Ammon's horn (tissue), 1 donor: Measurements from ENCODE around the gene PLD4.
A peak's percentile ranks its signal among the peaks of the same experiment; 100 is the strongest.
"Not testable (repeated sequence)": the region's sequence is repeated elsewhere in the genome, so short reads cannot be mapped to it uniquely, and the experiment has no call there.

ENCODE experiments used
- DNase-seq: peaks from one replicate; pipeline ENCODE4 v3.0.0-alpha.2; 2016; ENCODE audit warnings: low spot score

PLD4 gene

DNA sequence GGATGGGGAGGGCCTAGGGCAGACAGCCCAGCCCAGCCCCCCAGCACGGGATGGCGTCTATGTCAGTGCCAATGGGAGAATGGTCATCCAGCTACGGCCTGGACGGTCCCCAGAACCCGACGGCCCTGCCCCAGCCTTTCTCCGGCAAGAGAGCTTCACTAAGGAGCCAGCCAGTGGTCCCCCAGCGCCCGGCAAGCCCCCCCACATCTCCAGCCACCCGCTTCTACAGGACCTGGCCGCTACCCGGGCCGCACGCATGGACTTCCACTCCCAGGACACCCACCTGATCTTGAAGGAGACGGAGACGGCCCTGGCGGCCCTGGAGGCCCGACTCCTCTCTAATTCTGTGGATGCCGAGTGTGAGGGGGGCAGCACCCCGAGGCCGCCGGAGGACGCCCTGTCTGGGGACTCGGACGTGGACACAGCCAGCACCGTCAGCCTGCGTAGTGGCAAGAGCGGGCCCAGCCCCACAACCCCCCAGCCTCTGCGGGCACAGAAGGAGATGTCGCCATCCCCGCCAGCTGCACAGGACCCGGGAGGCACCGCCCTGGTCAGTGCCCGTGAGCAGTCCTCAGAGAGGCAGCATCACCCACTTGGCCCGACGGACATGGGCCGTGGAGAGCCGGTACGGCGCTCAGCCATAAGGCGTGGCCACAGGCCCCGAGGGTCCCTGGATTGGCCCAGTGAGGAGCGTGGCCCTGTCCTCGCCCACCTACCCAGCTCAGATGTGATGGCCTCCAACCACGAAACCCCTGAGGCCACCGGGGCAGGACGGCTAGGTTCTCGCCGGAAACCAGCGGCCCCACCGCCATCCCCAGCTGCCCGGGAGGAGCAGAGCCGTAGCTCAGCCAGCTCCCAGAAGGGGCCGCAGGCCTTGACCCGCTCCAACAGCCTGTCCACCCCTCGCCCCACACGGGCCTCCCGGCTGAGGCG lies 37.7 kb upstream of the PLD4 start:
- no peak for DNase-seq

DNA sequence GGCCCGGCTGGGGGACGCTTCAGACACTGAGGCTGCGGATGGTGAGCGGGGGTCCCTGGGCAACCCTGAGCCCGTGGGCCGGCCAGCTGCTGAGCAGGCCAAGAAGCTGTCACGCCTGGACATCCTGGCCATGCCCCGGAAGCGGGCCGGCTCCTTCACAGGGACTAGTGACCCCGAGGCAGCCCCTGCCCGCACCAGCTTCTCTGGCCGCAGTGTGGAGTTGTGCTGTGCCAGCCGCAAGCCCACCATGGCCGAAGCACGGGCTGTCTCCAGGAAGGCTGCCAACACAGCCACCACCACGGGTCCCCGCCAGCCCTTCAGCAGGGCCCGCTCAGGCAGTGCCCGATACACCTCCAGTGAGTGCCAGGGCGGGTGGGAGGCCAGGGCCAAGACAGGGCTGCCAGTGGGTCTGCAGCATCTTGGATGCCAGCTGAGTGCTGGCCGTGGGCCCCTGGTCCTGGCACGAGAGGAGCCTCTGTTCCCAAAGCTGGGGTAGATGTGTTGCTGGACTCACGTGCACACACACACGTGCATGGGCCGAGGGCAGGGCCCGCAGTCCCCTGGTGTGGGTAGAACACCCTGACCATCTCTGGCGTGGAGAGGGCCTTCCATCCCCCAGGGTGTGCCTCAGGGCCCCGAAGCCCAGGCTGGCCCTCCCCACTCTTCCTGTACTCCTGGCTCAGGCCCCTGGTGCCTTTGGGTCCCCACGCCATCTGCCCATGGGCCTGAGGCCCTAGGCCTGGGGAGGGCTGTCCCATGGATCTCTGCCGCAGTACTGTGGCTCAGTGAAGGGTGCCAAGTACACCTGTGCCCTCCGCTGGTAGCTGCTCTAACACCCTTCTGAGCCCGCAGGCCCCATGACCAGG lies 36.8 kb upstream of the PLD4 start:
- no peak for DNase-seq

GRCh38 chr14:104888489-104889374 lies 35.9 kb upstream of the PLD4 start:
- DNase-seq, result no peak

DNA sequence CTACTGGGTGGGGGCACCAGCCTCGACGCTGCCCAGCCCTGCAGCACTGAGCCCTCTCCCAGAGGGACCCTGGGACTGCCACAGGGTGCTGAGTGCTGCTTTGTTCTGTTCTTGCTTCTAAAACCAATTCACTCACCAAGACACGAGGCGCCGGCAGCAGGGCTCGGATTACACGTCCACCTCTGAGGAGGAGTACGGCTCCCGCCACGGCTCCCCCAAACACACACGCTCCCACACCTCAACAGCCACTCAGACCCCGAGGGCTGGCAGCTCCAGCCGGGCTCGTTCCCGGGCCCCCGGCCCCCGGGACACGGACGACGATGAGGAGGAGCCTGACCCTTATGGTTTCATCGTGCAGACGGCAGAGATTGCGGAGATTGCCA lies 35.3 kb upstream of the PLD4 start:
- DNase-seq, result no peak

GRCh38 chr14:104890292-104890691 lies 34.4 kb upstream of the PLD4 start:
- DNase-seq, result not testable (repeated sequence)

DNA sequence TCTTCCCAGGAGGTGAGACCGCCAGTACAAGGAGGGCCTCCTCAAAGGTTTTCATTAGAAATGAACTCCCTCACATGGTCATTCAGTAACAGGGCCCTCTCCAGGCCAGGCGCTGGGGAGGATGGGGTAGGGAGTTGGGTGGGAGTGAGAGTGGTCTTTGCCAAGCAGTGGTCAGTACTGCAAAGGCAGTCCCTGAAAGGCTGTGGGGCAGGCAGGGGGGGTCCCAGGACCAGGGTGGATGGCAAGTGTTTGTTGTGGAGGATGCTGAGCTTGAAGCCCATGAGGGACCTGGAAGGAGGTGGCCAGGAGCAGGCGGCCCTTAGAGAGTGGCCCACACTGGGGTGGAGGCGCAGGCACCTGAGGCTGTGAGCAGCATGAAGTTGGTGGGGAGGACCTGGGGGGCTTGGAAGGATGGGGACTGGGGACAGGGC lies 33.5 kb upstream of the PLD4 start:
- DNase-seq, result no peak

GRCh38 chr14:104891664-104892530 lies 32.8 kb upstream of the PLD4 start:
- peak; percentile 1 for DNase-seq

GRCh38 chr14:104892531-104893434 lies 31.9 kb upstream of the PLD4 start:
- DNase-seq, result peak; percentile 1

GRCh38 chr14:104893435-104894207 lies 31.1 kb upstream of the PLD4 start:
- DNase-seq, result peak; percentile 1

GRCh38 chr14:104894331-104895206 lies 30.1 kb upstream of the PLD4 start:
- DNase-seq, result peak; percentile 1

DNA sequence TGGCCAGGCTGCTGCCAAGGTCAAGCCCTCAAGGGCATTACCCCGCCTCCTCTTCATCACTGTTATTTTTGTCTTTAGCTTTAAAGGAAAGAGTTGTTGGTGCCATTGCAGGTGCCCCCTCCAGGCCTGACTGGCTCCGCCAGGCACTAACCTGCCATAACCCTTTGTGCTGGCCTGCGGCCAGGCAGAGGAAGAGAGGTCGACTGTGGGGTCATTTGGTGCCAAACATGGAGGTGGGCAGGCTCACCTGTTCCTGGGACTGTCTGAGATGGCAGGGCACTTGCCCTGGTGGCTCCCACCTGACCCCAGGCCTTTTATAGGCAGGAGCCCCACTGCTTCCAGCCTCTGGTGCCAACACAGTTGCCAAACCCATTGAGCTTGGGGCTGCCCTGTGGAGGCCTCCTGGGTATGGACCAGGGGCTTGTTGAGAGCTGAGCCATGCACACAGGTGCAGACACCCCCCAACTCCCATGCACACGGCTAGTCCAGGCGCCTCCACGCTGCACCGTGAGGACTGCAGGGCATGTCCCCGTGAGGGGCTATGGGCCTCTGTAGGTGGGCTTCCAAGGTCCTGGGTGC lies 29.4 kb upstream of the PLD4 start:
- peak; percentile 1 for DNase-seq

- peak; percentile 3 for DNase-seq
Observed at GRCh38 chr14:104895786-104896661, 28.7 kb upstream of the PLD4 start.

DNA sequence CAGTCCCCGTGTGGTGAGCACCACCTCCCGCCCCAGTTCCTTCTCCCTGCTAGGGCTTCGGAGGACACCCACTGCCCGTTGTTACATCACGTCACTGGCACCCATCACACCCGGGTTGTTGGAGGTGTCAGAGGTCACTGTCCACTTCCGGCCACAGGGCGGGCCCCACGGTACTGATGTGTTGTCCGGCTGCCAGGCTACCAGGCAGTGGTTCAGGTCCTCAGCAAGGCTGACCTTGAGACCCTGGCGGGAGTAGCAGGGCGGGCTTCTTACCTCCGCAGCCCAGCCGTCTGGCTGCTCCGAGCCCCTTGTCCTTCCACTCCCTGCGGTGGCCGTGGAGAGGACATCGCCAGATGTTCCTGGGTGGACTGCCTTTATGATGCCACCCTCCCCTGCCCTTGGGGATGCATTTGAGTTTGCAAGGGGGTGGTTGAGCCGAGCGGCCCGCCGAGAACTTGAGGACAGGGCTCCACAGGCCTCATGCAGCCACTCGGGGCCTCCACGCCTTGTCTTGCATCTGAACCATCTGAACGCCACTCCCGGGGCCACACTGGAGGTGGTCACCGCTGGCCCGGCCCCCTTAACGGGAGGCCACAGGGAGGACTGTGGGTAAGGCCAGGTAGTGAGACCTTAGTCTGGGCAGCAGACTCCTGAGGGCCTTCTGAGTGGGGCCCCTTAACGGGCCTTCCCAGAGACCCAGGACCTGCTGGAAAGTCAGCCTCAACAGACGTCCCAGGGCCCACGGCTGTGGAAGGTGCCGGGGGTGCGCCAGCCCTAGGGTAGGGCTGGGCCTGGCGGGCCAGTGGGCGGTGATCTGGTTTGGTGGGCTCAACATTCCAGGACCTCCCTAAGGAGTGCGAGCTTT lies 27.1 kb upstream of the PLD4 start:
- peak; percentile 1 for DNase-seq

- no peak for DNase-seq
Observed at GRCh38 chr14:104898195-104898558, 26.5 kb upstream of the PLD4 start.

- no peak for DNase-seq
Observed at GRCh38 chr14:104898870-104899510, 25.7 kb upstream of the PLD4 start.
